Measurements from ENCODE around the gene ZBTB47.

ZBTB47 gene

GRCh38 chr3:42666577-42666998, 13.1 kb downstream of the ZBTB47 start:
- no peak for DNase-seq

GRCh38 chr3:42667096-42667522, 13.6 kb downstream of the ZBTB47 start:
- no peak for DNase-seq

GRCh38 chr3:42667523-42668412, 14.3 kb downstream of the ZBTB47 start:
- peak; percentile 11 for DNase-seq

GRCh38 chr3:42668413-42668760, 14.9 kb downstream of the ZBTB47 start:
- DNase-seq, result no peak

- DNase-seq, result no peak
These were observed 15.3 kb downstream of the ZBTB47 start for GRCh38 chr3:42668793-42669217.

- no peak for DNase-seq
These were observed 16.6 kb downstream of the ZBTB47 start for GRCh38 chr3:42670051-42670576.

GRCh38 chr3:42670670-42671069, 17.2 kb downstream of the ZBTB47 start:
- DNase-seq, result no peak

- DNase-seq, result no peak
These were observed 19.0 kb downstream of the ZBTB47 start for GRCh38 chr3:42672515-42672914.

GRCh38 chr3:42673082-42673481, 19.6 kb downstream of the ZBTB47 start:
- no peak for DNase-seq

GRCh38 chr3:42674146-42674545, 20.6 kb downstream of the ZBTB47 start:
- no peak for DNase-seq

- no peak for DNase-seq
These were observed 22.4 kb downstream of the ZBTB47 start for GRCh38 chr3:42675909-42676308.

- DNase-seq, result no peak
These were observed 24.9 kb downstream of the ZBTB47 start for GRCh38 chr3:42678447-42678846.

- DNase-seq, result no peak
These were observed 26.8 kb downstream of the ZBTB47 start for GRCh38 chr3:42680271-42680670.

- no peak for DNase-seq
These were observed 27.3 kb downstream of the ZBTB47 start for GRCh38 chr3:42680806-42681205.

GRCh38 chr3:42681361-42682038, 28.0 kb downstream of the ZBTB47 start:
- no peak for DNase-seq

- no peak for DNase-seq
These were observed 29.0 kb downstream of the ZBTB47 start for GRCh38 chr3:42682301-42683070.

GRCh38 chr3:42683875-42684598, 30.5 kb downstream of the ZBTB47 start:
- no peak for DNase-seq

- DNase-seq, result no peak
These were observed 31.3 kb downstream of the ZBTB47 start for GRCh38 chr3:42684632-42685362.

- DNase-seq, result no peak
These were observed 31.9 kb downstream of the ZBTB47 start, which contains the start of gene KLHL40 for GRCh38 chr3:42685363-42685881. KLHL40 (plus strand) TSS chr3:42685537; CDS start chr3:42685619, 82 bp downstream.

GRCh38 chr3:42685891-42686820, 32.7 kb downstream of the ZBTB47 start:
- DNase-seq, result no peak
